HFF-Myc (cell line): ENCODE results near the gene PHF23.

ENCODE experiments used
- DNase-seq: peaks from one replicate; pipeline ENCODE4 v3.0.0-alpha.2; 2011; ENCODE audit warnings: low read depth; ENCODE audit errors: extremely low read depth
- H3K4me3 ChIP-seq: replicated peaks from 2 replicates; pipeline ENCODE4 v1.5.1; 2011; ENCODE audit warnings: low read depth, mild to moderate bottlenecking, control low read depth, low read length
- CTCF ChIP-seq: IDR thresholded peaks from 2 replicates; pipeline ENCODE4 v1.5.1; 2012; ENCODE audit warnings: mild to moderate bottlenecking, low read depth, low read length, control low read depth; ENCODE audit errors: missing control alignments

The PHF23 gene

GRCh38 chr17:7281074-7281952 lies 42.1 kb upstream of the PHF23 start, which contains the start of gene SLC2A4:
TSS of gene SLC2A4 (plus strand) at chr17:7281718. CDS start at chr17:7281935, 217 bp downstream.
- no peak for TF ChIP-seq CTCF
- DNase-seq, result peak; percentile 88
- peak within 1 kb of the TSS; percentile 51 for H3K4me3 ChIP-seq

- DNase-seq, result peak; percentile 76
- peak overlapping the region; percentile 51 for H3K4me3 ChIP-seq
- peak; percentile 95 for TF ChIP-seq CTCF
These were observed 41.3 kb upstream of the PHF23 start for GRCh38 chr17:7280519-7281073.

GRCh38 chr17:7279448-7279847 lies 40.2 kb upstream of the PHF23 start:
- no peak for DNase-seq
- H3K4me3 ChIP-seq, result no peak overlapping the region
- no peak for TF ChIP-seq CTCF

- no peak for TF ChIP-seq CTCF
- H3K4me3 ChIP-seq, result no peak overlapping the region
- no peak for DNase-seq
These were observed 27.5 kb upstream of the PHF23 start for GRCh38 chr17:7266784-7267183.

GRCh38 chr17:7263801-7264078 lies 24.5 kb upstream of the PHF23 start:
- TF ChIP-seq CTCF, result no peak
- no peak for DNase-seq
- no peak overlapping the region for H3K4me3 ChIP-seq

- H3K4me3 ChIP-seq, result no peak overlapping the region
- no peak for TF ChIP-seq CTCF
- DNase-seq, result no peak
These were observed 23.9 kb upstream of the PHF23 start for GRCh38 chr17:7262935-7263800.
